H1 (cell line): Measurements from ENCODE around the gene LANCL1. TPM values are rescaled to one million over a fixed set of nuclear protein-coding genes. Genes with fewer than 3 reads are reported as not detected.

Source experiments
- CTCF ChIA-PET: fragments of 300-600 bp; sonication (Branson Sonifier 250); formaldehyde crosslinking; loops from one replicate; lab custom pipeline; 2021; ENCODE audit not compliant: partially characterized antibody; lab: Charles Lee
- POLR2A ChIA-PET: fragments of 300-600 bp; sonication (Branson Sonifier 250); formaldehyde crosslinking; loops from one replicate; lab custom pipeline; 2021; ENCODE audit warnings: inconsistent platforms; ENCODE audit not compliant: partially characterized antibody; lab: Charles Lee
- DNase-seq, 2 experiments: peaks; one replicate each; pipeline versions ENCODE4 v3.0.0 to v3.0.0-alpha.2; 2010 to 2022; ENCODE audit warnings: low spot score in 2 of 2, low read depth in 1 of 2, mixed read lengths in 1 of 2
- FAIRE-seq: peaks from 2 replicates; lab custom pipeline; 2011; peaks lifted over from hg19 to GRCh38; lab: Jason Lieb, UNC
- H2AFZ ChIP-seq: 2 replicates; pipeline ENCODE4 v1.8.1; 2012; ENCODE audit warnings: low read length, inconsistent platforms
- H2AK5ac ChIP-seq: 2 replicates; pipeline ENCODE4 v1.6.1; 2013; ENCODE audit warnings: low read depth, low read length
- H2BK120ac ChIP-seq: replicated peaks from 2 replicates; pipeline ENCODE3; 2013; ENCODE audit warnings: low read depth, low read length, inconsistent platforms
- H2BK12ac ChIP-seq: 2 replicates; pipeline ENCODE4 v1.6.1; 2013; ENCODE audit warnings: low read depth, low read length
- H2BK15ac ChIP-seq: 2 replicates; pipeline ENCODE4 v1.6.1; 2013; ENCODE audit warnings: low read length
- H2BK20ac ChIP-seq: 2 replicates; pipeline ENCODE4 v1.6.1; 2013; ENCODE audit warnings: low read length
- H2BK5ac ChIP-seq: 2 replicates; pipeline ENCODE4 v1.6.1; 2013; ENCODE audit warnings: low read depth, low read length
- H3K14ac ChIP-seq: 2 replicates; pipeline ENCODE4 v1.6.1; 2013; ENCODE audit warnings: inconsistent platforms; ENCODE audit not compliant: insufficient read length
- H3K18ac ChIP-seq: 2 replicates; pipeline ENCODE4 v1.6.1; 2013; ENCODE audit warnings: low read length; ENCODE audit errors: extremely low read depth
- H3K23ac ChIP-seq: 2 replicates; pipeline ENCODE4 v1.6.1; 2013; ENCODE audit warnings: inconsistent platforms; ENCODE audit not compliant: insufficient read length
- H3K23me2 ChIP-seq: 2 replicates; pipeline ENCODE4 v1.6.1; 2013; ENCODE audit warnings: low read depth, low read length
- H3K27ac ChIP-seq: 2 replicates; pipeline ENCODE4 v1.6.1; 2011; ENCODE audit warnings: low read depth, low read length, inconsistent platforms
- H3K27me3 ChIP-seq, 4 experiments: replicated peaks in 1 of 4; 1 replicate in 1 of 4; 2 replicates in 3 of 4; pipeline versions ENCODE4 v1.6.1 to v1.8.1; 2011 to 2013; ENCODE audit warnings: low read length in 3 of 4, mild to moderate bottlenecking in 3 of 4, inconsistent platforms in 2 of 4, mixed read lengths in 2 of 4, moderate library complexity in 1 of 4; ENCODE audit not compliant: control insufficient read depth in 3 of 4, insufficient read depth in 3 of 4; ENCODE audit errors: extremely low read depth in 1 of 4
- H3K36me3 ChIP-seq, 4 experiments: 2 replicates each; pipeline versions ENCODE4 v1.6.1 to v1.8.1; 2011 to 2013; ENCODE audit warnings: mild to moderate bottlenecking in 4 of 4, low read length in 3 of 4, moderate library complexity in 2 of 4, control low read depth in 1 of 4, inconsistent platforms in 1 of 4; ENCODE audit not compliant: insufficient read depth in 4 of 4, control insufficient read depth in 2 of 4
- H3K4ac ChIP-seq: replicated peaks from 2 replicates; pipeline ENCODE3; 2013; ENCODE audit warnings: low read length, low read depth, mixed read lengths, inconsistent platforms; ENCODE audit not compliant: insufficient read length
- H3K4me1 ChIP-seq, 4 experiments: replicated peaks in 1 of 4; 1 replicate in 1 of 4; 2 replicates in 3 of 4; pipeline versions ENCODE4 v1.6.1 to v1.8.1; 2011 to 2013; ENCODE audit warnings: low read length in 3 of 4, inconsistent platforms in 2 of 4, mixed read lengths in 1 of 4; ENCODE audit not compliant: insufficient read depth in 4 of 4, control insufficient read depth in 3 of 4
- H3K4me2 ChIP-seq, 2 experiments: 2 replicates each; pipeline versions ENCODE4 v1.6.1 to v1.8.1; 2011 to 2013; ENCODE audit warnings: low read depth in 2 of 2, low read length in 2 of 2, control low read depth in 1 of 2, inconsistent platforms in 1 of 2, mild to moderate bottlenecking in 1 of 2; ENCODE audit not compliant: insufficient read depth in 1 of 2
- H3K4me3 ChIP-seq, 4 experiments: fragments of 200-600, 300-600 bp in 1 of 4; sonication (generic), shearing (Covaris generic), sonication (Bioruptor Twin) in 1 of 4; 2 replicates each; pipeline versions ENCODE4 v1.5.1 to v1.8.1; 2011 to 2016; ENCODE audit warnings: low read length in 4 of 4, low read depth in 3 of 4, control low read depth in 2 of 4, inconsistent platforms in 2 of 4, mild to moderate bottlenecking in 2 of 4, mixed read lengths in 1 of 4, moderate library complexity in 1 of 4; ENCODE audit not compliant: insufficient read depth in 2 of 4; ENCODE audit errors: extremely low read depth in 1 of 4
- H3K56ac ChIP-seq: replicated peaks from 2 replicates; pipeline ENCODE3; 2013; ENCODE audit warnings: low read depth, mild to moderate bottlenecking, mixed read lengths, low read length, inconsistent platforms; ENCODE audit not compliant: insufficient read length
- H3K79me1 ChIP-seq: 2 replicates; pipeline ENCODE4 v1.6.1; 2013; ENCODE audit warnings: low read depth, low read length, control low read depth
- H3K79me2 ChIP-seq, 2 experiments: 2 replicates each; pipeline versions ENCODE4 v1.6.1 to v1.8.1; 2012 to 2013; ENCODE audit warnings: low read length in 2 of 2, mild to moderate bottlenecking in 2 of 2, inconsistent platforms in 1 of 2; ENCODE audit not compliant: insufficient read depth in 2 of 2, control insufficient read depth in 1 of 2
- H3K9ac ChIP-seq, 4 experiments: replicated peaks in 1 of 4; 1 replicate in 1 of 4; 2 replicates in 3 of 4; pipeline versions ENCODE4 v1.6.1 to v1.8.1; 2011 to 2013; ENCODE audit warnings: low read depth in 3 of 4, low read length in 3 of 4, control low read depth in 2 of 4, mild to moderate bottlenecking in 2 of 4, moderate library complexity in 2 of 4, inconsistent platforms in 1 of 4; ENCODE audit errors: extremely low read depth in 1 of 4
- H3K9me3 ChIP-seq, 2 experiments: 2 replicates each; pipeline versions ENCODE4 v1.6.1 to v1.8.1; 2012 to 2013; ENCODE audit warnings: mild to moderate bottlenecking in 2 of 2, moderate library complexity in 2 of 2, control low read depth in 1 of 2, inconsistent platforms in 1 of 2, low read depth in 1 of 2, low read length in 1 of 2, mixed read lengths in 1 of 2; ENCODE audit not compliant: insufficient read depth in 2 of 2
- H4K20me1 ChIP-seq, 2 experiments: replicated peaks in 1 of 2; 2 replicates each; pipeline versions ENCODE3 to v1.8.1; 2011 to 2013; ENCODE audit warnings: inconsistent platforms in 2 of 2, low read length in 2 of 2, mild to moderate bottlenecking in 1 of 2; ENCODE audit not compliant: insufficient read depth in 2 of 2, control insufficient read depth in 1 of 2
- H4K5ac ChIP-seq: 2 replicates; pipeline ENCODE4 v1.6.1; 2013; ENCODE audit warnings: low read length, low read depth, mixed read lengths, inconsistent platforms; ENCODE audit not compliant: insufficient read length
- H4K8ac ChIP-seq: 2 replicates; pipeline ENCODE4 v1.8.0; 2013; ENCODE audit warnings: mild to moderate bottlenecking, moderate library complexity, low read length, inconsistent platforms; ENCODE audit not compliant: insufficient read depth; ENCODE audit errors: extremely low read depth
- H4K91ac ChIP-seq: replicated peaks from 2 replicates; pipeline ENCODE3; 2013; ENCODE audit warnings: low read length, mixed read lengths, inconsistent platforms; ENCODE audit not compliant: insufficient read length
- ATF2 ChIP-seq: IDR thresholded peaks from 2 replicates; pipeline ENCODE4 v1.6.1; 2012; ENCODE audit warnings: low read length, inconsistent platforms
- BCL11A ChIP-seq, 2 experiments: IDR thresholded peaks; one replicate each; pipeline ENCODE4 v1.6.1; 2011; ENCODE audit warnings: low read depth in 2 of 2, low read length in 2 of 2, mild to moderate bottlenecking in 2 of 2
- CBX5 ChIP-seq: fragments of 300-800, 300-1000 bp; sonication (generic); IDR thresholded peaks from 2 replicates; pipeline ENCODE4 v1.7.1; 2016; ENCODE audit warnings: antibody characterized with exemption, low read length, low read depth
- CREB1 ChIP-seq: IDR thresholded peaks from 2 replicates; pipeline ENCODE4 v1.6.1; 2012; ENCODE audit warnings: inconsistent platforms
- CTBP2 ChIP-seq: IDR thresholded peaks from 2 replicates; pipeline ENCODE4 v1.7.0; 2011; ENCODE audit warnings: borderline replicate concordance, mild to moderate bottlenecking, moderate library complexity, mixed read lengths, low read length; ENCODE audit not compliant: insufficient read depth, insufficient read length
- JUND ChIP-seq: IDR thresholded peaks from 2 replicates; pipeline ENCODE4 v1.6.1; 2011; ENCODE audit warnings: mild to moderate bottlenecking, improper control_type of control experiment, low read length
- NANOG ChIP-seq: IDR thresholded peaks from 2 replicates; pipeline ENCODE4 v1.6.1; 2011; ENCODE audit warnings: low read length, low read depth, mild to moderate bottlenecking, inconsistent platforms; ENCODE audit not compliant: insufficient read depth, poor library complexity, severe bottlenecking
- POU5F1 ChIP-seq: IDR thresholded peaks from 2 replicates; pipeline ENCODE4 v1.6.1; 2011; ENCODE audit warnings: low read depth, mild to moderate bottlenecking, low read length, moderate library complexity
- SP2 ChIP-seq: IDR thresholded peaks from 2 replicates; pipeline ENCODE4 v1.6.1; 2012; ENCODE audit warnings: mild to moderate bottlenecking, low read length, inconsistent platforms
- SUZ12 ChIP-seq: fragments of 200-600 bp; sonication (generic); IDR thresholded peaks from 2 replicates; pipeline ENCODE4 v1.6.1; 2012; ENCODE audit warnings: mild to moderate bottlenecking, inconsistent platforms, low read length, moderate library complexity, mixed read lengths
- TAF1 ChIP-seq: IDR thresholded peaks from 2 replicates; pipeline ENCODE4 v1.6.1; 2011; ENCODE audit warnings: mild to moderate bottlenecking, low read depth, low read length
- USF2 ChIP-seq: IDR thresholded peaks from 2 replicates; pipeline ENCODE4 v1.6.1; 2011; ENCODE audit warnings: low read length, improper control_type of control experiment
- WGBS, 2 experiments: shearing (Covaris generic) in 1 of 2; methylation state at CpG; one replicate each; pipeline versions ENCODE4 v1.1.6 to v1.1.7; 2013 to 2015; ENCODE audit warnings: low lambda C conversion rate in 2 of 2, mixed read lengths in 2 of 2, inconsistent platforms in 1 of 2, low coverage in 1 of 2, missing lambda C conversion rate in 1 of 2; ENCODE audit not compliant: insufficient replicate concordance in 2 of 2, insufficient coverage in 1 of 2, insufficient read length in 1 of 2; ENCODE audit errors: extremely low coverage in 1 of 2, missing lambda C conversion rate in 1 of 2; 5-methylcytosine and 5-hydroxymethylcytosine counted together
- polyA plus RNA-seq, 7 experiments: library from polyadenylated mRNA; depleted of rRNA in 3 of 7; stranded (reverse) in 5 of 7; unstranded in 2 of 7; fragments of >200 nt in 5 of 7; fragments of 200-250 nt in 2 of 7; gene quantifications; 1 replicate in 5 of 7; 2 replicates in 1 of 7; 4 replicates in 1 of 7; pipeline versions ENCODE4 v1.2.1 to v1.2.3, GENCODE V29; 2011 to 2013; ENCODE audit warnings: missing spikeins in 2 of 7, mixed read lengths in 2 of 7
- total RNA-seq: library from RNA; stranded (reverse); fragmentation: NEBNext Ultra II Directional; extraction: Animal tissue kit (Norgen Biotek cat#: 25700); gene quantifications from 2 replicates; pipeline ENCODE4 v1.2.1, GENCODE V29; 2021

Gene LANCL1
- total and polyA plus RNA-seq, 2 of the 8 experiments (the other 6 are each of a cell fraction or from before 2014, with no cell fraction given), result 26.2 to 48.7 TPM

DNA sequence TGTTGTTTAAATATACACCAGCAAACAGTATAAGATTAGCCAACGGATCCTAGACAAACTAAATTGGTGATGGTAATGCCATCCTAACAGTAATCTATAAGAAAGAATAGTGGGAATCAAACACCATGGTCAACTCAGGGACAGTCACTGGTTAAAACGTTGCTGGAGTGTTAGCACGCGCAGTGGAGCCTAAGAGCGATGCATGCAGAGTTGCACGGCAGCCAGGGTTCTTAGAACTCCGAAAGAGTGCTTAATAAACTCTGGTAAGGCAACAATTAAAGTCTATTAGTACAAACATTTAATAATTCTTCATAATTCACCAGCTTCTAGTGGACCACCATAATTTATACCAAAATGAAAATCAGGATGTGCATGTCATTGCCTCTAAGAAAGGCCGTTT is 22.2 kb downstream of the LANCL1 start:
- H3K36me3 ChIP-seq, result peaks cover 2 to 36% (median 10%) of the 10 kb centered on the region in 4 experiments; a peak in 6 of 8 replicates
- no peak overlapping the region for H4K91ac ChIP-seq
- WGBS, 2 experiments, result 88% methylated on average over 8 of the region's 8 CpGs; no CpG with 5 or more reads in 1 of the 2 experiments
- H2BK120ac ChIP-seq, result no peak overlapping the region
- H3K18ac ChIP-seq, result no peak overlapping the region
- H3K4me3 ChIP-seq, result no peak overlapping the region
- H3K27ac ChIP-seq, result no peak overlapping the region
- no peak overlapping the region for H2BK15ac ChIP-seq
- H3K56ac ChIP-seq, result no peak overlapping the region
- ChIA-PET CTCF (no interaction called here), POLR2A (no interaction called here)
- H3K23me2 ChIP-seq, result no peaks in the 10 kb centered on the region
- no peaks in the 10 kb centered on the region for H3K9me3 ChIP-seq
- H3K23ac ChIP-seq, result no peak overlapping the region
- no peak overlapping the region for H2BK12ac ChIP-seq
- no peak overlapping the region for H3K9ac ChIP-seq
- FAIRE-seq, result no peak
- no peak overlapping the region for H3K4ac ChIP-seq
- no peaks in the 10 kb centered on the region; the same call in 1 of the 2 replicates for H3K79me1 ChIP-seq
- H3K14ac ChIP-seq, result no peak overlapping the region
- no peak overlapping the region for H2AFZ ChIP-seq
- no peak for DNase-seq
- no peak overlapping the region for H2AK5ac ChIP-seq
- no peaks in the 10 kb centered on the region for H3K79me2 ChIP-seq
- no peaks in the 10 kb centered on the region for H4K20me1 ChIP-seq
- H3K4me2 ChIP-seq, result no peak overlapping the region
- H3K27me3 ChIP-seq, result no peaks in the 10 kb centered on the region
- no peaks in the 10 kb centered on the region for H3K4me1 ChIP-seq
- H4K5ac ChIP-seq, result no peak overlapping the region
- H2BK5ac ChIP-seq, result no peak overlapping the region
- H2BK20ac ChIP-seq, result no peak overlapping the region
- no peak overlapping the region for H4K8ac ChIP-seq
- TF ChIP-seq SUZ12 (no peak), CTBP2 (no peak), CREB1 (no peak), NANOG (no peak), SP2 (no peak), JUND (no peak), ATF2 (no peak), POU5F1 (no peak), USF2 (no peak), BCL11A (IDR thresholded peaks at IDR 0.05; ENCODE audit: low read depth in 2 of 2, low read length in 2 of 2) (no peak), TAF1 (no peak), CBX5 (no peak)
